GM23338 (cell line): Measurements from ENCODE around the gene STK32C. TPM values are rescaled to one million over a fixed set of nuclear protein-coding genes. Genes with fewer than 3 reads are reported as not detected.
A peak's percentile ranks its signal among the peaks of the same experiment; 100 is the strongest.

Experiments
- ATAC-seq: fragments of 200-7000 bp; cut with Tn5 transposase; 3 replicates; pipeline ENCODE4 v1.9.1; 2020
- DNase-seq: peaks from one replicate; pipeline ENCODE4 v3.0.0-alpha.2; 2015; ENCODE audit warnings: low spot score
- H2AFZ ChIP-seq: fragments of 200-600 bp; sonication (generic); 2 replicates; pipeline ENCODE4 v1.8.0; 2016; ENCODE audit warnings: antibody characterized with exemption, mild to moderate bottlenecking, moderate library complexity
- H3F3A ChIP-seq: fragments of 200-600 bp; sonication (generic); replicated peaks from 2 replicates; pipeline ENCODE4 v1.8.0; 2017; ENCODE audit warnings: antibody characterized with exemption, mixed run types, low read depth
- H3K27ac ChIP-seq: fragments of 200-600 bp; sonication (generic); 2 replicates; pipeline ENCODE4 v1.6.1; 2016; ENCODE audit warnings: low read depth
- H3K27me3 ChIP-seq: fragments of 200-600 bp; sonication (generic); 2 replicates; pipeline ENCODE4 v1.8.0; 2016; ENCODE audit warnings: mild to moderate bottlenecking, mixed run types, moderate library complexity; ENCODE audit not compliant: insufficient read depth
- H3K36me3 ChIP-seq: fragments of 200-600 bp; sonication (generic); 2 replicates; pipeline ENCODE4 v1.8.0; 2016; ENCODE audit warnings: mild to moderate bottlenecking; ENCODE audit not compliant: insufficient read depth
- H3K4me1 ChIP-seq: fragments of 200-600 bp; sonication (generic); 2 replicates; pipeline ENCODE4 v1.8.0; 2016; ENCODE audit warnings: mild to moderate bottlenecking, moderate library complexity; ENCODE audit not compliant: insufficient read depth
- H3K4me2 ChIP-seq: fragments of 200-600 bp; sonication (generic); 2 replicates; pipeline ENCODE4 v1.7.1; 2017; ENCODE audit warnings: mixed run types
- H3K4me3 ChIP-seq: fragments of 200-600 bp; sonication (generic); 2 replicates; pipeline ENCODE4 v1.6.1; 2016; ENCODE audit warnings: mixed run types
- H3K79me2 ChIP-seq: fragments of 200-600 bp; sonication (generic); replicated peaks from 2 replicates; pipeline ENCODE4 v1.8.0; 2017; ENCODE audit warnings: mild to moderate bottlenecking; ENCODE audit not compliant: insufficient read depth
- H3K9me2 ChIP-seq: fragments of 200-600 bp; sonication (generic); 2 replicates; pipeline ENCODE4 v1.8.0; 2017; ENCODE audit not compliant: insufficient read depth
- H4K20me1 ChIP-seq: fragments of 200-600 bp; sonication (generic); replicated peaks from 2 replicates; pipeline ENCODE4 v1.8.0; 2017; ENCODE audit warnings: mild to moderate bottlenecking; ENCODE audit not compliant: insufficient read depth
- H3K27ac Mint-ChIP-seq: 2 replicates; pipeline ENCODE4 v1.8.0; 2020; ENCODE audit warnings: inconsistent platforms, mild to moderate bottlenecking, moderate library complexity, mixed read lengths
- H3K27me3 Mint-ChIP-seq: 3 replicates; pipeline ENCODE4 v1.8.0; 2022; ENCODE audit warnings: low read depth, mild to moderate bottlenecking, moderate library complexity, mixed read lengths, inconsistent platforms; ENCODE audit not compliant: insufficient read depth, poor library complexity
- H3K36me3 Mint-ChIP-seq: 3 replicates; pipeline ENCODE4 v1.8.0; 2021; ENCODE audit warnings: low read depth, mild to moderate bottlenecking, inconsistent platforms, moderate library complexity, mixed read lengths
- H3K4me1 Mint-ChIP-seq: 3 replicates; pipeline ENCODE4 v1.8.0; 2020; ENCODE audit warnings: mild to moderate bottlenecking, inconsistent platforms, mixed read lengths
- H3K4me3 Mint-ChIP-seq: 3 replicates; pipeline ENCODE4 v1.8.0; 2021; ENCODE audit warnings: moderate library complexity, mild to moderate bottlenecking, inconsistent platforms, mixed read lengths
- H3K9me3 Mint-ChIP-seq: 3 replicates; pipeline ENCODE4 v1.8.0; 2020; ENCODE audit warnings: moderate library complexity, mild to moderate bottlenecking, inconsistent platforms, mixed read lengths
- CTCF ChIP-seq, 2 experiments: fragments of 200-600 bp in 1 of 2; sonication (generic) in 1 of 2; conservative IDR thresholded peaks; 2 replicates each; pipeline versions ENCODE4 v1.5.1 to v1.6.1; 2016 to 2017; ENCODE audit warnings: antibody characterized with exemption in 2 of 2, low read depth in 2 of 2, mild to moderate bottlenecking in 2 of 2, moderate library complexity in 1 of 2
- EZH2 ChIP-seq: fragments of 200-600 bp; sonication (generic); IDR thresholded peaks from one replicate; pipeline ENCODE4 v1.8.0; 2017; ENCODE audit warnings: antibody characterized with exemption, mild to moderate bottlenecking, low read depth; ENCODE audit not compliant: unreplicated experiment
- NANOG ChIP-seq: IDR thresholded peaks from 2 replicates; pipeline ENCODE4 v1.6.1; 2016; ENCODE audit warnings: antibody characterized with exemption, borderline replicate concordance
- REST ChIP-seq: IDR thresholded peaks from one replicate; pipeline ENCODE4 v1.6.1; 2018; ENCODE audit warnings: antibody characterized with exemption; ENCODE audit not compliant: unreplicated experiment
- polyA plus RNA-seq: library from polyadenylated mRNA; unstranded; fragments of >200 nt; fragmentation: Nextera tagmentation; extraction: Ambion mirVana; gene quantifications from 2 replicates; pipeline ENCODE4 v1.2.1, GENCODE V29; 2016
- total RNA-seq: library from RNA; depleted of rRNA; stranded (reverse); fragments of >200 nt; shearing (Covaris generic); gene quantifications from 2 replicates; pipeline ENCODE4 v1.2.3, GENCODE V29; 2014

Gene STK32C
- total and polyA plus RNA-seq, 2 experiments from 2014 or later = 10.2 to 20.5 TPM

GRCh38 chr10:132187430-132188138 is 120.2 kb downstream of the STK32C start (continued):
- TF ChIP-seq REST = no peak
- TF ChIP-seq CTCF (conservative IDR thresholded peaks at IDR 0.05; ENCODE audit: low read depth in 2 of 2) = no peak
- TF ChIP-seq EZH2 = no peak

GRCh38 chr10:132186488-132187429 is 121.0 kb downstream of the STK32C start, which contains the start of gene DPYSL4:
Gene DPYSL4, plus strand, starts transcription at chr10:132186948. Its CDS starts 116 bp downstream, at chr10:132187064.
- TF ChIP-seq CTCF (conservative IDR thresholded peaks at IDR 0.05; ENCODE audit: low read depth in 2 of 2) = no peak
- TF ChIP-seq NANOG = no peak
- peaks cover 43% of the 10 kb centered on the region for H3K27me3 ChIP-seq
- H3K36me3 ChIP-seq = no peaks in the 10 kb centered on the region
- H3K4me2 ChIP-seq = peak within 1 kb of the TSS; percentile 90
- H3K4me3 ChIP-seq = peak within 1 kb of the TSS; percentile 79
- Mint-ChIP-seq H3K9me3 (no peaks in the 10 kb centered on the region), H3K4me3 (peak within 1 kb of the TSS; percentile 70), H3K4me1 (peaks cover 5% of the 10 kb centered on the region; the same call in 2 of the 3 replicates), H3K27ac (no peak within 1 kb of the TSS), H3K27me3 (peaks cover 39% of the 10 kb centered on the region), H3K36me3 (peaks cover 9% of the 10 kb centered on the region)
- H3K4me1 ChIP-seq = no peaks in the 10 kb centered on the region
- no peaks in the 10 kb centered on the region for H3K79me2 ChIP-seq
- DNase-seq (peak; percentile 48), ATAC-seq (peak; percentile 38)
- H4K20me1 ChIP-seq = no peaks in the 10 kb centered on the region
- peak within 1 kb of the TSS; percentile 38; the same call in 1 of the 2 replicates for H2AFZ ChIP-seq
- no peak within 1 kb of the TSS for H3K27ac ChIP-seq
- H3F3A ChIP-seq = no peaks in the 10 kb centered on the region
- H3K9me2 ChIP-seq = no peaks in the 10 kb centered on the region
